H1 (cell line): ENCODE measurements around the gene ASS1. TPM values are rescaled to one million over a fixed set of nuclear protein-coding genes. Genes with fewer than 3 reads are reported as not detected.

Experiments
- CTCF ChIA-PET: fragments of 300-600 bp; sonication (Branson Sonifier 250); formaldehyde crosslinking; loops from one replicate; lab custom pipeline; 2021; ENCODE audit not compliant: partially characterized antibody; lab: Charles Lee
- POLR2A ChIA-PET: fragments of 300-600 bp; sonication (Branson Sonifier 250); formaldehyde crosslinking; loops from one replicate; lab custom pipeline; 2021; ENCODE audit warnings: inconsistent platforms; ENCODE audit not compliant: partially characterized antibody; lab: Charles Lee
- DNase-seq, 2 experiments: peaks; one replicate each; pipeline versions ENCODE4 v3.0.0 to v3.0.0-alpha.2; 2010 to 2022; ENCODE audit warnings: low spot score in 2 of 2, low read depth in 1 of 2, mixed read lengths in 1 of 2
- FAIRE-seq: peaks from 2 replicates; lab custom pipeline; 2011; peaks lifted over from hg19 to GRCh38; lab: Jason Lieb, UNC
- H2AFZ ChIP-seq: 2 replicates; pipeline ENCODE4 v1.8.1; 2012; ENCODE audit warnings: low read length, inconsistent platforms
- H2AK5ac ChIP-seq: 2 replicates; pipeline ENCODE4 v1.6.1; 2013; ENCODE audit warnings: low read depth, low read length
- H2BK120ac ChIP-seq: replicated peaks from 2 replicates; pipeline ENCODE3; 2013; ENCODE audit warnings: low read depth, low read length, inconsistent platforms
- H2BK12ac ChIP-seq: 2 replicates; pipeline ENCODE4 v1.6.1; 2013; ENCODE audit warnings: low read depth, low read length
- H2BK15ac ChIP-seq: 2 replicates; pipeline ENCODE4 v1.6.1; 2013; ENCODE audit warnings: low read length
- H2BK20ac ChIP-seq: 2 replicates; pipeline ENCODE4 v1.6.1; 2013; ENCODE audit warnings: low read length
- H2BK5ac ChIP-seq: 2 replicates; pipeline ENCODE4 v1.6.1; 2013; ENCODE audit warnings: low read depth, low read length
- H3K14ac ChIP-seq: 2 replicates; pipeline ENCODE4 v1.6.1; 2013; ENCODE audit warnings: inconsistent platforms; ENCODE audit not compliant: insufficient read length
- H3K18ac ChIP-seq: 2 replicates; pipeline ENCODE4 v1.6.1; 2013; ENCODE audit warnings: low read length; ENCODE audit errors: extremely low read depth
- H3K23ac ChIP-seq: 2 replicates; pipeline ENCODE4 v1.6.1; 2013; ENCODE audit warnings: inconsistent platforms; ENCODE audit not compliant: insufficient read length
- H3K23me2 ChIP-seq: 2 replicates; pipeline ENCODE4 v1.6.1; 2013; ENCODE audit warnings: low read depth, low read length
- H3K27ac ChIP-seq: 2 replicates; pipeline ENCODE4 v1.6.1; 2011; ENCODE audit warnings: low read depth, low read length, inconsistent platforms
- H3K27me3 ChIP-seq, 4 experiments: replicated peaks in 1 of 4; 1 replicate in 1 of 4; 2 replicates in 3 of 4; pipeline versions ENCODE4 v1.6.1 to v1.8.1; 2011 to 2013; ENCODE audit warnings: low read length in 3 of 4, mild to moderate bottlenecking in 3 of 4, inconsistent platforms in 2 of 4, mixed read lengths in 2 of 4, moderate library complexity in 1 of 4; ENCODE audit not compliant: control insufficient read depth in 3 of 4, insufficient read depth in 3 of 4; ENCODE audit errors: extremely low read depth in 1 of 4
- H3K36me3 ChIP-seq, 4 experiments: 2 replicates each; pipeline versions ENCODE4 v1.6.1 to v1.8.1; 2011 to 2013; ENCODE audit warnings: mild to moderate bottlenecking in 4 of 4, low read length in 3 of 4, moderate library complexity in 2 of 4, control low read depth in 1 of 4, inconsistent platforms in 1 of 4; ENCODE audit not compliant: insufficient read depth in 4 of 4, control insufficient read depth in 2 of 4
- H3K4ac ChIP-seq: replicated peaks from 2 replicates; pipeline ENCODE3; 2013; ENCODE audit warnings: low read length, low read depth, mixed read lengths, inconsistent platforms; ENCODE audit not compliant: insufficient read length
- H3K4me1 ChIP-seq, 4 experiments: replicated peaks in 1 of 4; 1 replicate in 1 of 4; 2 replicates in 3 of 4; pipeline versions ENCODE4 v1.6.1 to v1.8.1; 2011 to 2013; ENCODE audit warnings: low read length in 3 of 4, inconsistent platforms in 2 of 4, mixed read lengths in 1 of 4; ENCODE audit not compliant: insufficient read depth in 4 of 4, control insufficient read depth in 3 of 4
- H3K4me2 ChIP-seq, 2 experiments: 2 replicates each; pipeline versions ENCODE4 v1.6.1 to v1.8.1; 2011 to 2013; ENCODE audit warnings: low read depth in 2 of 2, low read length in 2 of 2, control low read depth in 1 of 2, inconsistent platforms in 1 of 2, mild to moderate bottlenecking in 1 of 2; ENCODE audit not compliant: insufficient read depth in 1 of 2
- H3K4me3 ChIP-seq, 4 experiments: fragments of 200-600, 300-600 bp in 1 of 4; sonication (generic), shearing (Covaris generic), sonication (Bioruptor Twin) in 1 of 4; 2 replicates each; pipeline versions ENCODE4 v1.5.1 to v1.8.1; 2011 to 2016; ENCODE audit warnings: low read length in 4 of 4, low read depth in 3 of 4, control low read depth in 2 of 4, inconsistent platforms in 2 of 4, mild to moderate bottlenecking in 2 of 4, mixed read lengths in 1 of 4, moderate library complexity in 1 of 4; ENCODE audit not compliant: insufficient read depth in 2 of 4; ENCODE audit errors: extremely low read depth in 1 of 4
- H3K56ac ChIP-seq: replicated peaks from 2 replicates; pipeline ENCODE3; 2013; ENCODE audit warnings: low read depth, mild to moderate bottlenecking, mixed read lengths, low read length, inconsistent platforms; ENCODE audit not compliant: insufficient read length
- H3K79me1 ChIP-seq: 2 replicates; pipeline ENCODE4 v1.6.1; 2013; ENCODE audit warnings: low read depth, low read length, control low read depth
- H3K79me2 ChIP-seq, 2 experiments: 2 replicates each; pipeline versions ENCODE4 v1.6.1 to v1.8.1; 2012 to 2013; ENCODE audit warnings: low read length in 2 of 2, mild to moderate bottlenecking in 2 of 2, inconsistent platforms in 1 of 2; ENCODE audit not compliant: insufficient read depth in 2 of 2, control insufficient read depth in 1 of 2
- H3K9ac ChIP-seq, 4 experiments: replicated peaks in 1 of 4; 1 replicate in 1 of 4; 2 replicates in 3 of 4; pipeline versions ENCODE4 v1.6.1 to v1.8.1; 2011 to 2013; ENCODE audit warnings: low read depth in 3 of 4, low read length in 3 of 4, control low read depth in 2 of 4, mild to moderate bottlenecking in 2 of 4, moderate library complexity in 2 of 4, inconsistent platforms in 1 of 4; ENCODE audit errors: extremely low read depth in 1 of 4
- H3K9me3 ChIP-seq, 2 experiments: 2 replicates each; pipeline versions ENCODE4 v1.6.1 to v1.8.1; 2012 to 2013; ENCODE audit warnings: mild to moderate bottlenecking in 2 of 2, moderate library complexity in 2 of 2, control low read depth in 1 of 2, inconsistent platforms in 1 of 2, low read depth in 1 of 2, low read length in 1 of 2, mixed read lengths in 1 of 2; ENCODE audit not compliant: insufficient read depth in 2 of 2
- H4K20me1 ChIP-seq, 2 experiments: replicated peaks in 1 of 2; 2 replicates each; pipeline versions ENCODE3 to v1.8.1; 2011 to 2013; ENCODE audit warnings: inconsistent platforms in 2 of 2, low read length in 2 of 2, mild to moderate bottlenecking in 1 of 2; ENCODE audit not compliant: insufficient read depth in 2 of 2, control insufficient read depth in 1 of 2
- H4K5ac ChIP-seq: 2 replicates; pipeline ENCODE4 v1.6.1; 2013; ENCODE audit warnings: low read length, low read depth, mixed read lengths, inconsistent platforms; ENCODE audit not compliant: insufficient read length
- H4K8ac ChIP-seq: 2 replicates; pipeline ENCODE4 v1.8.0; 2013; ENCODE audit warnings: mild to moderate bottlenecking, moderate library complexity, low read length, inconsistent platforms; ENCODE audit not compliant: insufficient read depth; ENCODE audit errors: extremely low read depth
- H4K91ac ChIP-seq: replicated peaks from 2 replicates; pipeline ENCODE3; 2013; ENCODE audit warnings: low read length, mixed read lengths, inconsistent platforms; ENCODE audit not compliant: insufficient read length
- CBX5 ChIP-seq: fragments of 300-800, 300-1000 bp; sonication (generic); IDR thresholded peaks from 2 replicates; pipeline ENCODE4 v1.7.1; 2016; ENCODE audit warnings: antibody characterized with exemption, low read length, low read depth
- CHD1 ChIP-seq: IDR thresholded peaks from 2 replicates; pipeline ENCODE4 v1.6.1; 2012; ENCODE audit warnings: low read depth, low read length, improper control_type of control experiment
- CHD2 ChIP-seq: IDR thresholded peaks from 2 replicates; pipeline ENCODE4 v1.6.1; 2012; ENCODE audit warnings: low read length, improper control_type of control experiment
- EGR1 ChIP-seq: IDR thresholded peaks from 2 replicates; pipeline ENCODE4 v1.6.1; 2011; ENCODE audit warnings: low read depth, low read length, borderline replicate concordance
- EZH2 ChIP-seq: fragments of 200-600 bp; sonication (generic); IDR thresholded peaks from 2 replicates; pipeline ENCODE4 v1.7.1; 2012; ENCODE audit warnings: low read depth, mild to moderate bottlenecking, moderate library complexity, low read length, inconsistent platforms; ENCODE audit not compliant: severe bottlenecking
- PHF8 ChIP-seq: fragments of 200-600 bp; sonication (generic); conservative IDR thresholded peaks from 2 replicates; pipeline ENCODE4 v1.7.1; 2012; ENCODE audit warnings: low read depth, mild to moderate bottlenecking, inconsistent platforms, low read length, moderate library complexity
- POLR2AphosphoS5 ChIP-seq: IDR thresholded peaks from 2 replicates; pipeline ENCODE4 v1.6.1; 2011; ENCODE audit warnings: low read depth, low read length
- RXRA ChIP-seq: IDR thresholded peaks from 2 replicates; pipeline ENCODE4 v1.6.1; 2011; ENCODE audit warnings: low read depth, mild to moderate bottlenecking, low read length, moderate library complexity; ENCODE audit not compliant: insufficient read depth
- SIX5 ChIP-seq: IDR thresholded peaks from 2 replicates; pipeline ENCODE4 v1.6.1; 2011; ENCODE audit warnings: mild to moderate bottlenecking, low read depth, low read length
- WGBS, 2 experiments: shearing (Covaris generic) in 1 of 2; methylation state at CpG; one replicate each; pipeline versions ENCODE4 v1.1.6 to v1.1.7; 2013 to 2015; ENCODE audit warnings: low lambda C conversion rate in 2 of 2, mixed read lengths in 2 of 2, inconsistent platforms in 1 of 2, low coverage in 1 of 2, missing lambda C conversion rate in 1 of 2; ENCODE audit not compliant: insufficient replicate concordance in 2 of 2, insufficient coverage in 1 of 2, insufficient read length in 1 of 2; ENCODE audit errors: extremely low coverage in 1 of 2, missing lambda C conversion rate in 1 of 2; 5-methylcytosine and 5-hydroxymethylcytosine counted together
- polyA plus RNA-seq, 7 experiments: library from polyadenylated mRNA; depleted of rRNA in 3 of 7; stranded (reverse) in 5 of 7; unstranded in 2 of 7; fragments of >200 nt in 5 of 7; fragments of 200-250 nt in 2 of 7; gene quantifications; 1 replicate in 5 of 7; 2 replicates in 1 of 7; 4 replicates in 1 of 7; pipeline versions ENCODE4 v1.2.1 to v1.2.3, GENCODE V29; 2011 to 2013; ENCODE audit warnings: missing spikeins in 2 of 7, mixed read lengths in 2 of 7
- total RNA-seq: library from RNA; stranded (reverse); fragmentation: NEBNext Ultra II Directional; extraction: Animal tissue kit (Norgen Biotek cat#: 25700); gene quantifications from 2 replicates; pipeline ENCODE4 v1.2.1, GENCODE V29; 2021

Gene ASS1
- total and polyA plus RNA-seq, 2 of the 8 experiments (the other 6 are each of a cell fraction or from before 2014, with no cell fraction given) = 108 to 296 TPM

DNA sequence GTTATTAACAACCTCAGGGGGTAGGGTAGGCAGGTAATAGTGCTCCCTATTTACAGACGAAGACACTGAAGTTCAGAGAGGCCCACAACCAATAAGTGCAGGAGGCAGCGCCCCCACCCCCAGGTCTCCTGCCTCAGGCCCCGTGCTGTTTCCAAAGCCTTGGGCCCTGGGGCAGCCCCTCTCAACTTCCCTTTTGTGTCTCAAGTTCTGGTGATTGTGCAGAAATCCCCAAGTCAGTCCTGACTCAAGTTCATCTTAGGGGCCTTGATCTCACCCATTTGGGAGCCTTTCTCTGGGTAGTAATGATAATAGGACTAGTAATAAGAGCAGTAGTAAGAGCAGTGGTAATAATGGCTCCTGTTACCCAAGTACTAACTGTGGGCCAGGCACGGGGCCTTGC is 35.5 kb upstream of the ASS1 start:
- H3K14ac ChIP-seq = no peak overlapping the region
- H3K9ac ChIP-seq = no peak overlapping the region
- no peak overlapping the region for H2BK120ac ChIP-seq
- H3K79me2 ChIP-seq = no peaks in the 10 kb centered on the region
- no peak overlapping the region for H3K27ac ChIP-seq
- H2BK12ac ChIP-seq = no peak overlapping the region
- no peak overlapping the region for H2BK15ac ChIP-seq
- WGBS, 2 experiments = 68% methylated on average over 4 of the region's 4 CpGs; no CpG with 5 or more reads in 1 of the 2 experiments
- no peaks in the 10 kb centered on the region for H3K27me3 ChIP-seq
- H2AK5ac ChIP-seq = no peak overlapping the region
- FAIRE-seq (no peak), DNase-seq (no peak)
- H3K4ac ChIP-seq = no peak overlapping the region
- H3K56ac ChIP-seq = no peak overlapping the region
- H3K4me1 ChIP-seq = no peaks in the 10 kb centered on the region
- no peaks in the 10 kb centered on the region for H3K36me3 ChIP-seq
- H3K23me2 ChIP-seq = no peaks in the 10 kb centered on the region
- H3K79me1 ChIP-seq = no peaks in the 10 kb centered on the region
- H3K9me3 ChIP-seq = no peaks in the 10 kb centered on the region
- no peak overlapping the region for H4K5ac ChIP-seq
- no peak for TF ChIP-seq EZH2
- TF ChIP-seq RXRA = no peak
- TF ChIP-seq CBX5 = no peak
- TF ChIP-seq EGR1 = no peak
- no peak for TF ChIP-seq CHD2
- TF ChIP-seq CHD1 = no peak
- no peak for TF ChIP-seq SIX5
- no peak for TF ChIP-seq PHF8
- TF ChIP-seq POLR2AphosphoS5 = no peak
- H3K18ac ChIP-seq = no peak overlapping the region
- no peak overlapping the region for H4K8ac ChIP-seq
- no peak overlapping the region for H3K23ac ChIP-seq
- H2BK20ac ChIP-seq = no peak overlapping the region
- CTCF ChIA-PET = no interaction called here
- no peak overlapping the region for H2BK5ac ChIP-seq
- H4K91ac ChIP-seq = no peak overlapping the region
- no peak overlapping the region for H3K4me2 ChIP-seq
- H2AFZ ChIP-seq = no peak overlapping the region
- H3K4me3 ChIP-seq = no peak overlapping the region
- no peaks in the 10 kb centered on the region for H4K20me1 ChIP-seq
- POLR2A ChIA-PET = interaction anchor here (1.4 kb wide), 1 partner anchor 16 kb away, joined by 3 read pairs; no protein-coding TSS in a partner anchor
